NCI-H128 (cell line): ENCODE measurements around the gene DAPK2.

ENCODE experiments used
- DNase-seq: peaks from one replicate; lab custom pipeline; 2025; ENCODE audit not compliant: unreplicated experiment; lab: John Stamatoyannopoulos, UW

The DAPK2 gene

GRCh38 chr15:63998489-63998888 is 47.8 kb downstream of the DAPK2 start:
- no peak for DNase-seq

GRCh38 chr15:63997715-63998442 is 48.4 kb downstream of the DAPK2 start:
- no peak for DNase-seq

- DNase-seq = no peak
These were observed 49.4 kb downstream of the DAPK2 start for GRCh38 chr15:63996794-63997357.

- DNase-seq = no peak
These were observed 50.5 kb downstream of the DAPK2 start for GRCh38 chr15:63995789-63996188.

GRCh38 chr15:63994073-63994600 is 52.1 kb downstream of the DAPK2 start:
- DNase-seq = no peak

- DNase-seq = no peak
These were observed 54.0 kb downstream of the DAPK2 start for GRCh38 chr15:63992300-63992699.

GRCh38 chr15:63991706-63992105 is 54.6 kb downstream of the DAPK2 start:
- DNase-seq = no peak

- no peak for DNase-seq
These were observed 55.8 kb downstream of the DAPK2 start for GRCh38 chr15:63990454-63990853.

GRCh38 chr15:63987796-63988378 is 58.4 kb downstream of the DAPK2 start:
- DNase-seq = no peak

- no peak for DNase-seq
These were observed 59.4 kb downstream of the DAPK2 start for GRCh38 chr15:63986751-63987341.

GRCh38 chr15:63986185-63986680 is 60.1 kb downstream of the DAPK2 start:
- no peak for DNase-seq

- DNase-seq = no peak
These were observed 60.8 kb downstream of the DAPK2 start for GRCh38 chr15:63985221-63986184.

- DNase-seq = no peak
These were observed 62.0 kb downstream of the DAPK2 start for GRCh38 chr15:63984331-63984730.

- DNase-seq = no peak
These were observed 63.1 kb downstream of the DAPK2 start for GRCh38 chr15:63983061-63983711.

GRCh38 chr15:63982381-63982854 is 63.9 kb downstream of the DAPK2 start:
- DNase-seq = no peak

GRCh38 chr15:63981596-63982320 is 64.5 kb downstream of the DAPK2 start:
- no peak for DNase-seq

GRCh38 chr15:63979262-63979793 is 67.0 kb downstream of the DAPK2 start:
- DNase-seq = no peak

GRCh38 chr15:63978511-63979261 is 67.6 kb downstream of the DAPK2 start:
- DNase-seq = no peak
